GM12892 (cell line): ENCODE data around the gene BEX3.

ENCODE experiments used
- DNase-seq: peaks from one replicate; pipeline ENCODE4 v3.0.0; 2011; ENCODE audit not compliant: insufficient read length
- FAIRE-seq: peaks from 2 replicates; lab custom pipeline; 2011; peaks lifted over from hg19 to GRCh38; lab: Jason Lieb, UNC
- POLR2A ChIP-seq: IDR thresholded peaks from 2 replicates; pipeline ENCODE4 v1.6.1; 2011; ENCODE audit warnings: low read depth, low read length, control low read depth
- POLR2AphosphoS5 ChIP-seq: IDR thresholded peaks from 2 replicates; pipeline ENCODE4 v1.6.1; 2011; ENCODE audit warnings: low read depth, low read length, control low read depth
- TAF1 ChIP-seq: IDR thresholded peaks from 2 replicates; pipeline ENCODE4 v1.6.1; 2011; ENCODE audit warnings: low read depth, mild to moderate bottlenecking, control low read depth, low read length, borderline replicate concordance

BEX3 gene

DNA sequence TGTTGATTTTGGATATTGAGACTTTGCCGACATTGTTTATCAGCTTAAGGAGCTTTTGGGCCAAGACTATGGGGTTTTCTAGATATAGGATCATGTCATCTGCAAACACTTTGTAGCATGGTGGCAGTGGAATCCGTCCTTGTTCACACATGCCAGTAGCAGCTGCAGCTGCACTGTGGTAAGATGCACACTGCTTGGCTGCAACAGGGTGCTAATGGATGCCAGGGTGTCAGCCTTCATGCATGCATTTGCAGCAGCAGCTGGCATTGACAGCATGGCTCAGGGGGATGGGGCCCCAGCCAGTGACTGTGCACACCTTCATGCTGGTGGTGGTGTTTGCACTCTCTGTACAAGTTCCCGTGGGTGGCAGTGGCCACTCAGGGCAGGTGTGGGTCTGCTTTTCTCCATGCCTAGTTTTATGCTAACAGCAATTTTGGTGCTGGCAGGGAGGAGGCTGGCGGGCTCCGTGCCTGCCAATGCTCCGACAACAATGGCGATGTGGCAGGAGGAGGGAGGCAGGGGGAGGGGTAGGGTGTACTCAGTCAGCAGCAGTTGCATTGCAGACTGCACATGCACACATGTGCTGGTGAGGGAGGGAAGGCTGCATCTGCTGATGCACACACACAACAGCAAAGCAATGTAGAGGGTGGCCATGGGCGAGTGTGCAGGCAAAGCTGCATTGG, 37.5 kb downstream of the BEX3 start:
- no peak for DNase-seq
- FAIRE-seq, result no peak
- TF ChIP-seq POLR2AphosphoS5 (no peak), POLR2A (no peak), TAF1 (no peak)

DNA sequence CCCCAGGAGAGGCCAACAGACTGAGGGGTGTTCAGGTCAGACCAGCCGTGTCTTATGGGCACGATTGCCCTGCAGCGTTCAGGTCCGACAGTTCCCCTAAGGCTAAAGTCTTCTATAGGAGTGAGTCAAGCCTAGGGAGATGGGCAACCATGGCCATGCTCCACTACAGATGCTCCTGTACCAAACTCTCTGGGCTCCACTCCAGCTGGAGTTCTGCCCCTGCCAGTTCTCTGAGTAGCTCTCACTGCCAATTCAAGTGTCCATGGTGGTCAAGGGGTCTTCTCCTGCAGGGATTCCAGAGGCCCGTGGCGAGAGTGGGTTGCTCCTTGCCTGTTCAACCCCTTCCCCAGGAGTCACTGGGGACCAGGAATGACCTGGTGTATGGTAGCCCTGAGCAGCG, 38.2 kb downstream of the BEX3 start:
- no peak for FAIRE-seq
- DNase-seq, result no peak
- TF ChIP-seq POLR2A, result no peak
- TF ChIP-seq POLR2AphosphoS5, result no peak
- no peak for TF ChIP-seq TAF1

DNA sequence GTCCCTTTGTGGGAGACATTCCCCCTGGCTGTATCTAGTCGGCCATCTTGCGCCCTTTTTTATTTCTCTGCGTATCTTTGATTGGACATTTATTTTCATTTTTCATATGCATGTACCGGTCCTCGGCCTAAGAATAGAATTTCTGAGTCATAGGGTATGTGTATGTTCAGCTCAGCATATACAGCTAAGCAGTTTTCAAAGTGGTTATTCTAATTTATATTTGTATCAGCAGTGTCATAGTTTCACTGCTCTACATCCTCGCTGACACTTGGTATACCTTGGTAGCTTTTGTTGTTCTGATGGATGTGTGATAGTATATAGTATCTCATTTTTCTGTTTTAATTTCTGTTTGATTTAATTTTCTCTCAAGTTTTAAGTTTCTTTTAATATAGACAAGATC, 38.7 kb downstream of the BEX3 start:
- no peak for TF ChIP-seq POLR2AphosphoS5
- TF ChIP-seq TAF1, result no peak
- no peak for TF ChIP-seq POLR2A
- DNase-seq, result no peak
- no peak for FAIRE-seq

DNA sequence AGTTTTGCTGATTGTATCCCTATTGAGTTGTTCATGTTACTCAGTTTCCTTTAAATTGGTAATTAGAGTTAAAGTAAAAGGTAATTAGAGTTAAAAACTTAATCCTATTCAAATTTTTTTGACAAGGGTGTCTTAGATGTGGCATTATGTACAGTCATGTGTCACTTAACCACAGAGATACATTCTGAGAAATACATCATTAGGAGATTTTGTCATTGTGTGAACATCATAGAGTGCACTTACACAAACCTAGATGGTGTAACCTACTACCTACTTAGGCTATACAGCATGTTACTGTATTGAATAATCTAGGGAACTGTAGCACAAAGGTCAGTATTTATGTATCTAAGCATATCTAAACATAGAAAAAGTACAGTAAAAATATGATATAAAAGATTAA, 39.2 kb downstream of the BEX3 start:
- no peak for FAIRE-seq
- TF ChIP-seq TAF1 (no peak), POLR2A (no peak), POLR2AphosphoS5 (no peak)
- DNase-seq, result no peak

DNA sequence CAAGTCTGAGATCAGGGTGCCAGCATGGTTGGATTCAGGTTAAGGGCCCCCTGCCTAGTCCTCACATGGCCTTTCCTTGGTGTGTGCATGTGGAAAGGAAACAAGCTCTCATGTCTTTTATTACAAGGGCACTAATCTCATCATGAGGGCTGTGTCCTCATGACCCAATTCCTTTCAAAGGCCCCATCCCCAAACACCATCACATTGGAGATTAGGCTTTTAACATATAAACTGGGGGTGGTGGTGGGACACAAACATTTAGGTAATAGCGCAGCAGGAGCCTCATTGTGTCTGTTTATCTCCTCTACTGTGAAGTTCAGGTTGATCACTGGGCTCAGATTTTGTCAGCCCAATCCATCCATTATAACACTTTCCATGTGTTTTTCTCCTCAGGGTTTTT, 41.0 kb downstream of the BEX3 start:
- DNase-seq (no peak), FAIRE-seq (no peak)
- TF ChIP-seq POLR2AphosphoS5, result no peak
- no peak for TF ChIP-seq POLR2A
- no peak for TF ChIP-seq TAF1

DNA sequence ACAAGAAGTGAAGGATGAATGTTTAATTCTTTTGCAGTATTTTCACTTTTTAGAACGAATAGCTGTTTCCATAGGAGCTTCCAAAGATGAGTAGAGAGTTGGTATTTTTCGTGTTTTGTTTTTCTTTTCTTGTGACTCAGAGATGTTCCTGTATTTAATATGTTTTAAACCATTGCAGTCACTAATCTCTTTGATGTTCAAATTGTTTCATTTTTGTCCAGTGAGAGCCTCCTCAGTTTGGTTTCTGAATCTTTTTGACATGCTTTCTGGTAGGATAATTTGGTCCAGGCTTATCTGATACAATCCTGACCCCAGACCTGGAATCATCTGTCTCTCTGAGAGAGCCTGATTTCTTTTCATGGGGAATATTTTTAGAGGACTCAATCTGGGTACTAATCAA, 41.6 kb downstream of the BEX3 start:
- no peak for TF ChIP-seq TAF1
- no peak for TF ChIP-seq POLR2A

DNA sequence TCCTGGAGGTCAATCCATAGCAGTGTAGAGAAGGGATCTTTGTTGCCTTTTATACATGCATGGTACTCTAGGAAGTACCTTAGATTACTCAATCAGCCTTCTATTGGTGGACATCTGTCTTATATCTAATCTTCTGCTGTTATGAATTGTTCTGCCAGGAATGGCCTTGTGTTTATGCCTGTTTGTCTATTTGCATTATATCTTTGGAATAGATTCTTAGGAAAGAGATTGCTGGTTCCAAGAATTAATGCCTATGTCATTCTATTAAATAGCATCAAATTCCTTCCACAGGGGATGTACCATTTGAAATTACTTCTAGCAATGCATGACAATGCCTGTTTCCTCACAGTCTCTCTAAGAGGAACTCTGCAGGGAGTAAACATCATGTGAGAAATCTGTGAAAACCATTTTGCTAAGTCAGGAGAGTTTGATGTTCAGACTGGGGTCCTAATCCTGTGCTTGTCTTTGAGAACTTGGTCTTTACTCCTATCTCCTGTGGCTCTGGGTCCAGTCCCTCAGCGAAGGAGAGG, 42.5 kb downstream of the BEX3 start:
- FAIRE-seq (no peak), DNase-seq (no peak)
- no peak for TF ChIP-seq POLR2AphosphoS5
- no peak for TF ChIP-seq TAF1
- TF ChIP-seq POLR2A, result no peak

More for the DNA sequence above, 41.6 kb downstream of the BEX3 start:
- DNase-seq (no peak), FAIRE-seq (no peak)

DNA sequence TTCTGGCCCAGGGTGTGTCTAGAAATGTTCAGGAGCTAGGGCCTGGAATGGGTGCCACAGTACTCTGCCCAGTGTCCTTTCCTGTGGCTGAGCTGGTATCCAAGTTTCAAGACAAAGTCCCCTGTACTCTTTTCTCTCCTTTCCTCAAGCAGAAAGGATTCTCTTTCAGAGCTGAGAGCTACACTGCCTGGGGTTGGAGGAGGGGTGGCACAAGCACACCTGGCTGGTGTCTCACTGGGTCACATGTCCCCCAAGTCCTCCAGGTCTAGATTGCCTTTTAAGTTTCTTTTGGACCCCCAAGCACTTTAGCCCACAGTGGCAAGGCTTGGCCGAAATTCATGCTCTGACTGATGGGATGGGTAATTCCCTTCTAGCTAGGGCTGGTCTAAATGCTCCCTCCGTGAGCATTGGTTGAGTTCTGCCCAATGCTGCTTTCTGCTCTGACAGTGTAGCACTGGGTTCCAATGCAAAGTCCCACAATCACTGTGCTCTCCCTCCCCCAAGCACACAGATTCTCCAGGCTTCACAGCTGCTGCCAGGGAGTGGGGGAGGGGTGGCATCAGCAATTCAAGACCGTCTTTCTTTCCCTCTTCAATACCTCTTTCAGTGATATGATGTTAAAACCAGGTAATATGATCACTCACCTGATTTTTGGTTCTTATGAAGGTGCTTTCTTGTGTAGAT, 47.8 kb downstream of the BEX3 start:
- FAIRE-seq (no peak), DNase-seq (no peak)
- TF ChIP-seq TAF1, result no peak
- no peak for TF ChIP-seq POLR2AphosphoS5
- TF ChIP-seq POLR2A, result no peak
